Measurements from ENCODE around the gene SGPL1.

- no peak for TF ChIP-seq POLR2A (IDR thresholded peaks at IDR 0.05)
- TF ChIP-seq, protein P1, sequence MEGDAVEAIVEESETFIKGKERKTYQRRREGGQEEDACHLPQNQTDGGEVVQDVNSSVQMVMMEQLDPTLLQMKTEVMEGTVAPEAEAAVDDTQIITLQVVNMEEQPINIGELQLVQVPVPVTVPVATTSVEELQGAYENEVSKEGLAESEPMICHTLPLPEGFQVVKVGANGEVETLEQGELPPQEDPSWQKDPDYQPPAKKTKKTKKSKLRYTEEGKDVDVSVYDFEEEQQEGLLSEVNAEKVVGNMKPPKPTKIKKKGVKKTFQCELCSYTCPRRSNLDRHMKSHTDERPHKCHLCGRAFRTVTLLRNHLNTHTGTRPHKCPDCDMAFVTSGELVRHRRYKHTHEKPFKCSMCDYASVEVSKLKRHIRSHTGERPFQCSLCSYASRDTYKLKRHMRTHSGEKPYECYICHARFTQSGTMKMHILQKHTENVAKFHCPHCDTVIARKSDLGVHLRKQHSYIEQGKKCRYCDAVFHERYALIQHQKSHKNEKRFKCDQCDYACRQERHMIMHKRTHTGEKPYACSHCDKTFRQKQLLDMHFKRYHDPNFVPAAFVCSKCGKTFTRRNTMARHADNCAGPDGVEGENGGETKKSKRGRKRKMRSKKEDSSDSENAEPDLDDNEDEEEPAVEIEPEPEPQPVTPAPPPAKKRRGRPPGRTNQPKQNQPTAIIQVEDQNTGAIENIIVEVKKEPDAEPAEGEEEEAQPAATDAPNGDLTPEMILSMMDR (IDR thresholded peaks at IDR 0.05): no peak
These were observed 89.6 kb downstream of the SGPL1 start for GRCh38 chr10:70905071-70906021.
